MM.1S (cell line): ENCODE results near the gene PMEPA1.

Experiments used
- DNase-seq: peaks from one replicate; pipeline ENCODE4 v3.0.0-alpha.2; 2015
- H2AFZ ChIP-seq: fragments of 300-600 bp; sonication (generic); 2 replicates; pipeline ENCODE4 v1.6.0; 2016; ENCODE audit warnings: antibody characterized with exemption, low read length
- H3F3A ChIP-seq: fragments of 300-600 bp; sonication (generic); 2 replicates; pipeline ENCODE4 v1.6.1; 2016; ENCODE audit warnings: mild to moderate bottlenecking, antibody characterized with exemption, low read length, moderate library complexity, mixed read lengths; ENCODE audit not compliant: insufficient read depth
- H3K27ac ChIP-seq: fragments of 300-600 bp; sonication (generic); 2 replicates; pipeline ENCODE4 v1.5.1; 2016; ENCODE audit warnings: mild to moderate bottlenecking, low read length
- H3K27me3 ChIP-seq: fragments of 300-600 bp; sonication (generic); replicated peaks from 2 replicates; pipeline ENCODE4 v1.6.0; 2016; ENCODE audit warnings: low read length; ENCODE audit not compliant: insufficient read depth
- H3K36me3 ChIP-seq: fragments of 300-600 bp; sonication (generic); replicated peaks from 2 replicates; pipeline ENCODE4 v1.6.1; 2016; ENCODE audit warnings: mild to moderate bottlenecking, low read length, mixed read lengths; ENCODE audit not compliant: insufficient read depth
- H3K4me1 ChIP-seq: fragments of 300-600 bp; sonication (generic); 2 replicates; pipeline ENCODE4 v1.6.1; 2016; ENCODE audit warnings: low read length, mixed read lengths
- H3K4me2 ChIP-seq: fragments of 300-600 bp; sonication (generic); 2 replicates; pipeline ENCODE4 v1.6.0; 2016; ENCODE audit warnings: low read depth, low read length
- H3K4me3 ChIP-seq: fragments of 300-600 bp; sonication (generic); 2 replicates; pipeline ENCODE4 v1.5.1; 2016; ENCODE audit warnings: low read length, mixed read lengths
- H3K79me2 ChIP-seq: fragments of 300-600 bp; sonication (generic); 2 replicates; pipeline ENCODE4 v1.6.1; 2016; ENCODE audit warnings: mixed run types, low read length, mixed read lengths
- H3K9ac ChIP-seq: fragments of 300-600 bp; sonication (generic); 2 replicates; pipeline ENCODE4 v1.6.1; 2016; ENCODE audit warnings: low read length, mixed read lengths
- H3K9me2 ChIP-seq: fragments of 300-600 bp; sonication (generic); replicated peaks from 2 replicates; pipeline ENCODE4 v1.6.1; 2016; ENCODE audit warnings: mild to moderate bottlenecking, low read length, mixed read lengths; ENCODE audit not compliant: insufficient read depth
- H3K9me3 ChIP-seq: fragments of 300-600 bp; sonication (generic); replicated peaks from 2 replicates; pipeline ENCODE4 v1.6.1; 2016; ENCODE audit warnings: mild to moderate bottlenecking, low read length, mixed read lengths; ENCODE audit not compliant: insufficient read depth
- H4K20me1 ChIP-seq: fragments of 300-600 bp; sonication (generic); 2 replicates; pipeline ENCODE4 v1.6.1; 2016; ENCODE audit warnings: mild to moderate bottlenecking, low read length, moderate library complexity, mixed read lengths; ENCODE audit not compliant: insufficient read depth
- EZH2 ChIP-seq: fragments of 300-600 bp; sonication (generic); optimal IDR thresholded peaks from 2 replicates; pipeline ENCODE3; 2017; ENCODE audit warnings: low read depth, mild to moderate bottlenecking, antibody characterized with exemption, low read length, mixed read lengths
- EZH2phosphoT487 ChIP-seq: fragments of 300-600 bp; sonication (generic); IDR thresholded peaks from 2 replicates; pipeline ENCODE4 v1.6.1; 2018; ENCODE audit warnings: antibody characterized with exemption, low read length
- TF ChIP-seq, protein P1 (sequence below): fragments of 300-600 bp; sonication (generic); IDR thresholded peaks from 2 replicates; pipeline ENCODE4 v1.5.1; 2016; ENCODE audit warnings: antibody characterized with exemption, low read length, mixed read lengths

Gene PMEPA1

DNA sequence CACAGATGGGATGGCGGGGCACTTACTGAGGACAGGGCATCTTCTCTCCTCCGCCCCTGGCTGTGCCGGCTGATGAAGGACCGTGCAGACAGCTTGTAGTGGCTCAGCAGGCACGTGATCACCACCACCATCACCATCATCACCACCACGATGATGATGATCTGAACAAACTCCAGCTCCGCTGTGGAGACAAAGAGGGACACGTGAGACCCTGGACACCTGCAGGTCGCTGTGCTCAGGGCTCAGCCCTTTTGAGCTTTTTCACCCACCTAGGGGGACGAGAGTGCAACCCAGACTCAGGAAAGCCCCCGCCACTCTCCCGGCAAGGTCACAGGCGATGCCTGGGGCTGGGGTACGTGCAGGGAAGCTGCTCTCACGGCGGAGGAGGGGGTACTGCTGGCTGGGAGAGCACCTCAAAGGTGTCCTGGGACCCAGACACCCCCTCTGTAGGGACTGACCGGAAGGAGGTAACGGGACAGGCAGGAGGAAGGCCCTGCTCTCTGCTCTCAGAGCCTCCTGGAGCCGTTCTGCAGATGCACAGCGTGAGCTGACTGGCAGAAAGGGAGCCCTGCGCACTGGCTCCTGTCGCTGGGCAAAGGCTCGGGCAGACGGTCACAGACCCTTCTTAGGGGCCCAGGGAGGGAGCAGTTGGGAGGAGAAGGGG, 50.2 kb downstream of the PMEPA1 start:
- H4K20me1 ChIP-seq: no peaks in the 10 kb centered on the region

GRCh38 chr20:57658833-57659516, 50.8 kb downstream of the PMEPA1 start:
- Histone ChIP-seq H3K4me3 (no peak overlapping the region), H4K20me1 (no peaks in the 10 kb centered on the region), H2AFZ (no peak overlapping the region), H3K9me2 (no peaks in the 10 kb centered on the region), H3K4me1 (no peaks in the 10 kb centered on the region), H3K9me3 (no peaks in the 10 kb centered on the region), H3K4me2 (no peak overlapping the region), H3K27ac (no peak overlapping the region), H3F3A (no peaks in the 10 kb centered on the region), H3K27me3 (no peaks in the 10 kb centered on the region), H3K79me2 (no peaks in the 10 kb centered on the region), H3K36me3 (no peaks in the 10 kb centered on the region), H3K9ac (no peak overlapping the region)
- DNase-seq: no peak
- no peak for TF ChIP-seq EZH2phosphoT487
- TF ChIP-seq, protein P1, sequence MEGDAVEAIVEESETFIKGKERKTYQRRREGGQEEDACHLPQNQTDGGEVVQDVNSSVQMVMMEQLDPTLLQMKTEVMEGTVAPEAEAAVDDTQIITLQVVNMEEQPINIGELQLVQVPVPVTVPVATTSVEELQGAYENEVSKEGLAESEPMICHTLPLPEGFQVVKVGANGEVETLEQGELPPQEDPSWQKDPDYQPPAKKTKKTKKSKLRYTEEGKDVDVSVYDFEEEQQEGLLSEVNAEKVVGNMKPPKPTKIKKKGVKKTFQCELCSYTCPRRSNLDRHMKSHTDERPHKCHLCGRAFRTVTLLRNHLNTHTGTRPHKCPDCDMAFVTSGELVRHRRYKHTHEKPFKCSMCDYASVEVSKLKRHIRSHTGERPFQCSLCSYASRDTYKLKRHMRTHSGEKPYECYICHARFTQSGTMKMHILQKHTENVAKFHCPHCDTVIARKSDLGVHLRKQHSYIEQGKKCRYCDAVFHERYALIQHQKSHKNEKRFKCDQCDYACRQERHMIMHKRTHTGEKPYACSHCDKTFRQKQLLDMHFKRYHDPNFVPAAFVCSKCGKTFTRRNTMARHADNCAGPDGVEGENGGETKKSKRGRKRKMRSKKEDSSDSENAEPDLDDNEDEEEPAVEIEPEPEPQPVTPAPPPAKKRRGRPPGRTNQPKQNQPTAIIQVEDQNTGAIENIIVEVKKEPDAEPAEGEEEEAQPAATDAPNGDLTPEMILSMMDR: no peak
- no peak for TF ChIP-seq EZH2

More for the DNA sequence above, 50.2 kb downstream of the PMEPA1 start:
- Histone ChIP-seq H3K9me3 (no peaks in the 10 kb centered on the region), H3K4me2 (no peak overlapping the region), H3K9ac (no peak overlapping the region), H2AFZ (no peak overlapping the region), H3F3A (no peaks in the 10 kb centered on the region), H3K27me3 (no peaks in the 10 kb centered on the region), H3K79me2 (no peaks in the 10 kb centered on the region), H3K4me1 (no peaks in the 10 kb centered on the region), H3K36me3 (no peaks in the 10 kb centered on the region), H3K27ac (no peak overlapping the region), H3K9me2 (no peaks in the 10 kb centered on the region), H3K4me3 (no peak overlapping the region)
- TF ChIP-seq, protein P1: no peak
- TF ChIP-seq EZH2 (no peak), EZH2phosphoT487 (no peak)
- DNase-seq: no peak

GRCh38 chr20:57658447-57658832, 51.4 kb downstream of the PMEPA1 start:
- no peak for TF ChIP-seq EZH2
- TF ChIP-seq, protein P1: no peak
- no peak for TF ChIP-seq EZH2phosphoT487
- no peak overlapping the region for H3K27ac ChIP-seq
- H3K4me1 ChIP-seq: no peaks in the 10 kb centered on the region
- no peak overlapping the region for H2AFZ ChIP-seq
- DNase-seq: no peak
- H3F3A ChIP-seq: no peaks in the 10 kb centered on the region
- H3K27me3 ChIP-seq: no peaks in the 10 kb centered on the region
- H4K20me1 ChIP-seq: no peaks in the 10 kb centered on the region
- no peaks in the 10 kb centered on the region for H3K36me3 ChIP-seq
- H3K79me2 ChIP-seq: no peaks in the 10 kb centered on the region
- H3K9me2 ChIP-seq: no peaks in the 10 kb centered on the region
- H3K9me3 ChIP-seq: no peaks in the 10 kb centered on the region
- no peak overlapping the region for H3K9ac ChIP-seq
- no peak overlapping the region for H3K4me2 ChIP-seq
- no peak overlapping the region for H3K4me3 ChIP-seq
